K562 (cell line): ENCODE results near the gene SMIM15. TPM values are rescaled to one million over a fixed set of nuclear protein-coding genes. Genes with fewer than 3 reads are reported as not detected.

Experiments used
- ATAC-seq: fragments of 200-7000 bp; cut with Tn5 transposase; 3 replicates; pipeline ENCODE4 v1.9.1; 2020; ENCODE audit warnings: moderate library complexity
- BruUV-seq: library from RNA; stranded (reverse); fragments of 400-500 nt; replicated peaks from 2 replicates; lab custom pipeline; 2021; lab: Mats Ljungman, UMichigan
- CTCF ChIA-PET: fragments of 300-600 bp; formaldehyde crosslinking; extraction: SDS; loops from one replicate; lab custom pipeline; 2021; ENCODE audit warnings: low intra/inter-chr PET ratio; lab: Yijun Ruan, JAX
- POLR2A ChIA-PET: fragments of 300-600, 350-650 bp; sonication (Branson Sonifier 250); formaldehyde crosslinking; extraction: SDS; loops from one replicate; lab custom pipeline; 2021; ENCODE audit warnings: antibody characterized with exemption, inconsistent platforms; lab: Yijun Ruan, JAX
- DNase-seq, 4 experiments: peaks; one replicate each; pipeline versions ENCODE4 v3.0.0 to v3.0.0-alpha.2; 2011 to 2018; ENCODE audit warnings: low spot score in 3 of 4, mixed read lengths in 3 of 4; ENCODE audit errors: extremely low read depth in 1 of 4
- FAIRE-seq: peaks from 2 replicates; lab custom pipeline; 2011; peaks lifted over from hg19 to GRCh38; lab: Jason Lieb, UNC
- H2AFZ ChIP-seq: 2 replicates; pipeline ENCODE4 v1.6.0; 2011; ENCODE audit warnings: low read depth, low read length, control low read depth, inconsistent platforms
- H3K27ac ChIP-seq: fragments of 200-600 bp; 3 replicates; pipeline ENCODE4 v1.8.0; 2011; ENCODE audit warnings: low read depth, mild to moderate bottlenecking, control low read depth, inconsistent platforms, low read length, moderate library complexity, mixed read lengths; ENCODE audit errors: extremely low read depth
- H3K27me3 ChIP-seq, 2 experiments: fragments of 300-600 bp in 1 of 2; 2 replicates in 1 of 2; 3 replicates in 1 of 2; pipeline versions ENCODE4 v1.6.0 to v1.8.0; 2011; ENCODE audit warnings: inconsistent platforms in 2 of 2, low read length in 2 of 2, mild to moderate bottlenecking in 1 of 2, mixed read lengths in 1 of 2, moderate library complexity in 1 of 2; ENCODE audit not compliant: control insufficient read depth in 2 of 2, insufficient read depth in 2 of 2
- H3K36me3 ChIP-seq: fragments of 300-600 bp; 3 replicates; pipeline ENCODE4 v1.8.0; 2011; ENCODE audit warnings: mild to moderate bottlenecking, low read length, inconsistent platforms; ENCODE audit not compliant: control insufficient read depth, insufficient read depth
- H3K4me1 ChIP-seq, 2 experiments: fragments of 200-600 bp in 1 of 2; replicated peaks in 1 of 2; 2 replicates in 1 of 2; 3 replicates in 1 of 2; pipeline versions ENCODE4 v1.5.1 to v1.8.0; 2011; ENCODE audit warnings: inconsistent platforms in 2 of 2, low read length in 2 of 2, mild to moderate bottlenecking in 1 of 2, mixed read lengths in 1 of 2, moderate library complexity in 1 of 2; ENCODE audit not compliant: control insufficient read depth in 2 of 2, insufficient read depth in 2 of 2
- H3K4me2 ChIP-seq: 2 replicates; pipeline ENCODE4 v1.6.1; 2011; ENCODE audit warnings: low read length, control low read depth, inconsistent platforms, mixed read lengths; ENCODE audit not compliant: insufficient read depth
- H3K4me3 ChIP-seq: fragments of 200-600 bp; sonication (generic), shearing (Covaris generic); 2 replicates; pipeline ENCODE4 v1.5.1; 2016; ENCODE audit warnings: control low read depth, inconsistent platforms
- H3K79me2 ChIP-seq: fragments of 200-600 bp; 3 replicates; pipeline ENCODE4 v1.8.0; 2011; ENCODE audit warnings: low read length, inconsistent platforms; ENCODE audit not compliant: control insufficient read depth, insufficient read depth
- H3K9ac ChIP-seq, 2 experiments: 2 replicates each; pipeline versions ENCODE4 v1.6.0 to v1.6.1; 2011; ENCODE audit warnings: low read depth in 2 of 2, low read length in 2 of 2, control low read depth in 1 of 2, inconsistent platforms in 1 of 2, mild to moderate bottlenecking in 1 of 2, mixed read lengths in 1 of 2; ENCODE audit not compliant: insufficient read depth in 1 of 2
- H3K9me1 ChIP-seq: one replicate; pipeline ENCODE4 v1.6.0; 2011; ENCODE audit warnings: inconsistent platforms, mild to moderate bottlenecking, low read length, moderate library complexity; ENCODE audit not compliant: control insufficient read depth, insufficient read depth
- H3K9me3 ChIP-seq: replicated peaks from 2 replicates; pipeline ENCODE4 v1.5.1; 2011; ENCODE audit warnings: low read depth, low read length, inconsistent platforms; ENCODE audit not compliant: control insufficient read depth, insufficient read depth
- H4K20me1 ChIP-seq: replicated peaks from 2 replicates; pipeline ENCODE4 v1.6.1; 2011; ENCODE audit warnings: low read length, inconsistent platforms, mixed read lengths; ENCODE audit not compliant: control insufficient read depth, insufficient read depth
- GTF2A2 ChIP-seq: IDR thresholded peaks from 2 replicates; pipeline ENCODE4 v1.6.1; 2016; ENCODE audit warnings: mild to moderate bottlenecking, missing genetic modification characterization, missing compliant biosample characterization
- HLTF ChIP-seq: fragments of 450-650 bp; IDR thresholded peaks from 2 replicates; pipeline ENCODE4 v1.6.1; 2016
- HNRNPH1 ChIP-seq: fragments of 200-400 bp; formaldehyde crosslinking; optimal IDR thresholded peaks from 2 replicates; pipeline ENCODE3; 2017; ENCODE audit warnings: low read depth, mild to moderate bottlenecking, low read length, moderate library complexity
- MAFG ChIP-seq: fragments of 450-650 bp; conservative IDR thresholded peaks from 2 replicates; pipeline ENCODE4 v1.6.1; 2016; ENCODE audit warnings: missing genetic modification characterization, missing compliant biosample characterization
- NEUROD1 ChIP-seq: fragments of 150-350 bp; IDR thresholded peaks from 2 replicates; pipeline ENCODE4 v1.6.1; 2014; ENCODE audit warnings: borderline replicate concordance, low read length, low read depth; ENCODE audit not compliant: partially characterized antibody
- RBM17 ChIP-seq: fragments of 200-400 bp; formaldehyde crosslinking; IDR thresholded peaks from 2 replicates; pipeline ENCODE4 v1.6.1; 2017; ENCODE audit warnings: low read depth, mild to moderate bottlenecking, low read length, borderline replicate concordance
- SIN3B ChIP-seq: fragments of 450-650 bp; IDR thresholded peaks from 2 replicates; pipeline ENCODE4 v1.6.1; 2017; ENCODE audit warnings: low read depth, mild to moderate bottlenecking, moderate library complexity
- TEAD4 ChIP-seq, 2 experiments: sonication (generic) in 1 of 2; formaldehyde crosslinking in 1 of 2; IDR thresholded peaks; 2 replicates each; pipeline versions ENCODE4 v1.6.1 to v1.8.0; 2012 to 2022; ENCODE audit warnings: borderline replicate concordance in 1 of 2, inconsistent platforms in 1 of 2, low read length in 1 of 2, mild to moderate bottlenecking in 1 of 2, missing genetic modification reagents in 1 of 2
- ZNF12 ChIP-seq: sonication (generic); formaldehyde crosslinking; IDR thresholded peaks from 2 replicates; pipeline ENCODE4 v1.4.0; 2020; ENCODE audit warnings: mild to moderate bottlenecking, missing genetic modification reagents
- ZNF263 ChIP-seq: sonication (generic); formaldehyde crosslinking; IDR thresholded peaks from 2 replicates; pipeline ENCODE4 v1.8.0; 2022; ENCODE audit warnings: mild to moderate bottlenecking, missing genetic modification reagents, borderline replicate concordance
- whole genome bisulfite sequencing: fragments of 100-300 bp; shearing (Covaris generic); methylation state at CpG from one replicate; pipeline ENCODE4 v1.1.6; 2016; ENCODE audit warnings: low coverage, mixed read lengths; ENCODE audit not compliant: insufficient coverage; ENCODE audit errors: missing lambda C conversion rate; 5-methylcytosine and 5-hydroxymethylcytosine counted together
- in situ Hi-C: fragments of 300-500 bp; cut with MboI; formaldehyde crosslinking; loops from 4 replicates; pipeline ENCODE4 v1.15.0; 2018; ENCODE audit warnings: inconsistent platforms, mixed read lengths
- intact Hi-C: fragments of 100-400 bp; cut with micrococcal nuclease; formaldehyde crosslinking; loops from 2 replicates; pipeline ENCODE4 v1.14.2; 2022
- polyA plus RNA-seq, 8 experiments: library from polyadenylated mRNA; depleted of rRNA in 4 of 8; stranded (reverse) in 5 of 8; unstranded in 3 of 8; fragments of >200 nt; fragmentation: Nextera tagmentation in 2 of 8; fragmentation: Illumina TruSeq in 1 of 8; extraction: Ambion mirVana in 2 of 8; extraction: Trizol in 1 of 8; gene quantifications; 2 replicates each; pipeline versions ENCODE4 v1.2.1 to v1.2.3, GENCODE V29; 2011 to 2014; ENCODE audit warnings: inconsistent platforms in 1 of 8, missing spikeins in 1 of 8
- total RNA-seq, 7 experiments: library from RNA; depleted of rRNA in 6 of 7; stranded (reverse); fragments of >200 nt in 6 of 7; fragmentation: Illumina TruSeq in 2 of 7; extraction: Trizol in 2 of 7; gene quantifications; 2 replicates each; pipeline versions ENCODE4 v1.2.1 to v1.2.3, GENCODE V29; 2011 to 2021; ENCODE audit warnings: low replicate concordance in 1 of 7
- TF ChIP-seq, protein P1 (sequence below): fragments of 250-450 bp; sonication (Bioruptor Pico); IDR thresholded peaks from 2 replicates; pipeline ENCODE4 v1.8.0; 2021; ENCODE audit warnings: mild to moderate bottlenecking, moderate library complexity
- TF ChIP-seq, protein P2 (sequence below), 2 experiments: fragments of 250-450 bp in 1 of 2; fragments of 450-650 bp in 1 of 2; sonication (Bioruptor Pico) in 1 of 2; IDR thresholded peaks; 2 replicates each; pipeline versions ENCODE4 v1.6.1 to v1.8.0; 2016 to 2021; ENCODE audit warnings: mild to moderate bottlenecking in 2 of 2, moderate library complexity in 2 of 2, missing compliant biosample characterization in 1 of 2, missing genetic modification characterization in 1 of 2
- TF ChIP-seq, protein P3 (sequence below): sonication (generic); formaldehyde crosslinking; IDR thresholded peaks from 2 replicates; pipeline ENCODE4 v1.8.1; 2022; ENCODE audit warnings: missing genetic modification reagents
- TF ChIP-seq, protein P4 (sequence below): sonication (generic); formaldehyde crosslinking; IDR thresholded peaks from 2 replicates; pipeline ENCODE4 v1.8.0; 2022; ENCODE audit warnings: mild to moderate bottlenecking, missing genetic modification reagents, borderline replicate concordance
- TF ChIP-seq, protein P5 (sequence below): fragments of 450-650 bp; formaldehyde crosslinking; IDR thresholded peaks from 2 replicates; pipeline ENCODE4 v1.4.0; 2022; ENCODE audit warnings: missing genetic modification characterization

Gene SMIM15
- total and polyA plus RNA-seq, 9 of the 15 experiments (the other 6 are each of a cell fraction or from before 2014, with no cell fraction given): 16.6 to 124 (median 82.0) TPM

DNA sequence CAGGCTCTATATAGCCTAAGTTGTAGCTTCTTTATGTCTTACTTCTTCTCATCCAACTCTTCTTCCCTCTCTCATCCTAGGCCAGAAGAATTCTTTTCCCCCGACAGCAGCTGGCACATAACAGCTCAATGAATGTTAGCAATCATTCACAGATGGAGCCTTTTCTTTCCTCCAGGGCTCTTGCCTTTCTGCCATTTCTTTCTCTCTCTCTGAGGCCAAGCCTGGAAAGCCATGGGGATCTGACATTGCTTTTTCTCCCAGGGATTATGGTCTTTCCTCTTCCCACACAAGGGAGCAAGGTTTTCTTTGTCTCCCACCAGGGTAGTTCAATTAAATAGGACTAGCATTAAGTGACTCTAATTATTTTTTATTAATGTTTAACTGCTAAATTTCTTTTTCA is 20.5 kb downstream of the SMIM15 start (continued):
- TF ChIP-seq, protein P1, sequence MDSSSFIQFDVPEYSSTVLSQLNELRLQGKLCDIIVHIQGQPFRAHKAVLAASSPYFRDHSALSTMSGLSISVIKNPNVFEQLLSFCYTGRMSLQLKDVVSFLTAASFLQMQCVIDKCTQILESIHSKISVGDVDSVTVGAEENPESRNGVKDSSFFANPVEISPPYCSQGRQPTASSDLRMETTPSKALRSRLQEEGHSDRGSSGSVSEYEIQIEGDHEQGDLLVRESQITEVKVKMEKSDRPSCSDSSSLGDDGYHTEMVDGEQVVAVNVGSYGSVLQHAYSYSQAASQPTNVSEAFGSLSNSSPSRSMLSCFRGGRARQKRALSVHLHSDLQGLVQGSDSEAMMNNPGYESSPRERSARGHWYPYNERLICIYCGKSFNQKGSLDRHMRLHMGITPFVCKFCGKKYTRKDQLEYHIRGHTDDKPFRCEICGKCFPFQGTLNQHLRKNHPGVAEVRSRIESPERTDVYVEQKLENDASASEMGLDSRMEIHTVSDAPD: no peak
- TF ChIP-seq ZNF263 (no peak), TEAD4 (IDR thresholded peaks at IDR 0.05; ENCODE audit: low read length) (no peak), TEAD4 (CRISPR knock-in tag; IDR thresholded peaks at IDR 0.05; ENCODE audit: borderline replicate concordance) (no peak), NEUROD1 (no peak)

DNA sequence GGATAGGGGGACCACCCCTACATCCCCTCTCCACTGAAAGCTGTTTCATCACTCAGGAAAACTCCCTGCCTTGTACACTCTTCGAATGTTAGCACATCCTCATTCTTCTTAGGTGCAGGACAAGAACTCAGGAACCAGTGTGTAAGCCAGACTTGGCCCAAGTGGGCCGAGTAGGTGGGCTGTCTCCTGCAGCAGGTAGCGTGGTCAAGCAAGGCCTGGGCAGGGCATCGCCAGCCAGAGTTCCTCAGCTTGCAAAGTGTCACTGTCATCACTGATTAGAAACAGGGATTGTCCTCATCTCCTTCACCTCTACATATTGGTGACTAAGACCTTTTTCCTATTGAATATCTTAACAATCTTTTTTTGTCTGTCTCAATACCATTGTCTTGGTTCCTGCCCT is 22.3 kb downstream of the SMIM15 start:
- Histone ChIP-seq H3K79me2 (no peaks in the 10 kb centered on the region), H2AFZ (no peak overlapping the region), H3K9me3 (no peaks in the 10 kb centered on the region), H3K4me1 (no peaks in the 10 kb centered on the region; a peak in 1 of 5 replicates), H3K36me3 (no peaks in the 10 kb centered on the region), H3K4me3 (no peak overlapping the region), H4K20me1 (no peaks in the 10 kb centered on the region), H3K27me3 (no peaks in the 10 kb centered on the region), H3K4me2 (no peak overlapping the region), H3K9me1 (no peaks in the 10 kb centered on the region), H3K27ac (no peak overlapping the region), H3K9ac (no peak overlapping the region)
- ChIA-PET POLR2A (no interaction called here), CTCF (no interaction called here)
- intact Hi-C loops (loop anchor here (2.0 kb wide), 1 partner anchor 85 kb away; no protein-coding TSS in a partner anchor), in situ Hi-C loops (no loop called here)
- no peak for ATAC-seq
- WGBS: 63% methylated on average over 4 of the region's 4 CpGs
- no peak for DNase-seq
- no peak for FAIRE-seq
- BruUV-seq: no TSS peak
- TF ChIP-seq ZNF12: no peak
- no peak for TF ChIP-seq GTF2A2 (tag)
- TF ChIP-seq, protein P2, sequence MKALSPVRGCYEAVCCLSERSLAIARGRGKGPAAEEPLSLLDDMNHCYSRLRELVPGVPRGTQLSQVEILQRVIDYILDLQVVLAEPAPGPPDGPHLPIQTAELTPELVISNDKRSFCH (CRISPR knock-in tag; IDR thresholded peaks at IDR 0.05): no peak
- TF ChIP-seq, protein P2 (tag; IDR thresholded peaks at IDR 0.05): no peak
- TF ChIP-seq, protein P3, sequence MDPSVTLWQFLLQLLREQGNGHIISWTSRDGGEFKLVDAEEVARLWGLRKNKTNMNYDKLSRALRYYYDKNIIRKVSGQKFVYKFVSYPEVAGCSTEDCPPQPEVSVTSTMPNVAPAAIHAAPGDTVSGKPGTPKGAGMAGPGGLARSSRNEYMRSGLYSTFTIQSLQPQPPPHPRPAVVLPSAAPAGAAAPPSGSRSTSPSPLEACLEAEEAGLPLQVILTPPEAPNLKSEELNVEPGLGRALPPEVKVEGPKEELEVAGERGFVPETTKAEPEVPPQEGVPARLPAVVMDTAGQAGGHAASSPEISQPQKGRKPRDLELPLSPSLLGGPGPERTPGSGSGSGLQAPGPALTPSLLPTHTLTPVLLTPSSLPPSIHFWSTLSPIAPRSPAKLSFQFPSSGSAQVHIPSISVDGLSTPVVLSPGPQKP (CRISPR knock-in tag): no peak
- TF ChIP-seq, protein P4, sequence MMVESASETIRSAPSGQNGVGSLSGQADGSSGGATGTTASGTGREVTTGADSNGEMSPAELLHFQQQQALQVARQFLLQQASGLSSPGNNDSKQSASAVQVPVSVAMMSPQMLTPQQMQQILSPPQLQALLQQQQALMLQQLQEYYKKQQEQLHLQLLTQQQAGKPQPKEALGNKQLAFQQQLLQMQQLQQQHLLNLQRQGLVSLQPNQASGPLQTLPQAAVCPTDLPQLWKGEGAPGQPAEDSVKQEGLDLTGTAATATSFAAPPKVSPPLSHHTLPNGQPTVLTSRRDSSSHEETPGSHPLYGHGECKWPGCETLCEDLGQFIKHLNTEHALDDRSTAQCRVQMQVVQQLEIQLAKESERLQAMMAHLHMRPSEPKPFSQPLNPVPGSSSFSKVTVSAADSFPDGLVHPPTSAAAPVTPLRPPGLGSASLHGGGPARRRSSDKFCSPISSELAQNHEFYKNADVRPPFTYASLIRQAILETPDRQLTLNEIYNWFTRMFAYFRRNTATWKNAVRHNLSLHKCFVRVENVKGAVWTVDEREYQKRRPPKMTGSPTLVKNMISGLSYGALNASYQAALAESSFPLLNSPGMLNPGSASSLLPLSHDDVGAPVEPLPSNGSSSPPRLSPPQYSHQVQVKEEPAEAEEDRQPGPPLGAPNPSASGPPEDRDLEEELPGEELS (CRISPR knock-in tag): no peak
- no peak for TF ChIP-seq SIN3B
- TF ChIP-seq, protein P5, sequence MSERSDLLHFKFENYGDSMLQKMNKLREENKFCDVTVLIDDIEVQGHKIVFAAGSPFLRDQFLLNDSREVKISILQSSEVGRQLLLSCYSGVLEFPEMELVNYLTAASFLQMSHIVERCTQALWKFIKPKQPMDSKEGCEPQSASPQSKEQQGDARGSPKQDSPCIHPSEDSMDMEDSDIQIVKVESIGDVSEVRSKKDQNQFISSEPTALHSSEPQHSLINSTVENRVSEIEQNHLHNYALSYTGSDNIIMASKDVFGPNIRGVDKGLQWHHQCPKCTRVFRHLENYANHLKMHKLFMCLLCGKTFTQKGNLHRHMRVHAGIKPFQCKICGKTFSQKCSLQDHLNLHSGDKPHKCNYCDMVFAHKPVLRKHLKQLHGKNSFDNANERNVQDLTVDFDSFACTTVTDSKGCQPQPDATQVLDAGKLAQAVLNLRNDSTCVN (CRISPR knock-in tag): no peak
- no peak for TF ChIP-seq MAFG (tag)
- TF ChIP-seq RBM17: no peak
- no peak for TF ChIP-seq HLTF
- no peak for TF ChIP-seq HNRNPH1
